ENCODE measurements around the gene DPH3. TPM values are rescaled to one million over a fixed set of nuclear protein-coding genes. Genes with fewer than 3 reads are reported as not detected.

The DPH3 gene
- polyA plus RNA-seq, 5 donors: 16.3 to 24.8 (median 18.2) TPM

GRCh38 chr3:16260046-16260445 lies 4.7 kb downstream of the DPH3 start:
- no peak for DNase-seq

GRCh38 chr3:16258866-16259265 lies 5.9 kb downstream of the DPH3 start:
- DNase-seq: no peak

GRCh38 chr3:16258177-16258576 lies 6.6 kb downstream of the DPH3 start:
- no peak for DNase-seq

- DNase-seq: no peak
These were observed 7.4 kb downstream of the DPH3 start for GRCh38 chr3:16257309-16257708.

- no peak for DNase-seq
These were observed 9.0 kb downstream of the DPH3 start for GRCh38 chr3:16255726-16256125.

- DNase-seq: no peak
These were observed 9.4 kb downstream of the DPH3 start for GRCh38 chr3:16255326-16255725.

- DNase-seq: no peak
These were observed 9.8 kb downstream of the DPH3 start for GRCh38 chr3:16254916-16255315.

- no peak for DNase-seq
These were observed 11.1 kb downstream of the DPH3 start for GRCh38 chr3:16253601-16254000.

- no peak for DNase-seq
These were observed 11.8 kb downstream of the DPH3 start for GRCh38 chr3:16252988-16253387.

GRCh38 chr3:16252243-16252978 lies 12.3 kb downstream of the DPH3 start:
- DNase-seq: no peak

GRCh38 chr3:16251316-16252085 lies 13.2 kb downstream of the DPH3 start:
- no peak for DNase-seq

GRCh38 chr3:16249886-16250285 lies 14.9 kb downstream of the DPH3 start:
- no peak for DNase-seq

GRCh38 chr3:16249336-16249735 lies 15.4 kb downstream of the DPH3 start:
- DNase-seq: no peak

GRCh38 chr3:16248556-16248955 lies 16.2 kb downstream of the DPH3 start:
- DNase-seq: no peak

GRCh38 chr3:16247282-16248061 lies 17.3 kb downstream of the DPH3 start:
- DNase-seq: peak; percentile 70 to 80

GRCh38 chr3:16245609-16246008 lies 19.1 kb downstream of the DPH3 start:
- no peak for DNase-seq

GRCh38 chr3:16243706-16244490 lies 20.8 kb downstream of the DPH3 start:
- no peak for DNase-seq

GRCh38 chr3:16242177-16242576 lies 22.6 kb downstream of the DPH3 start:
- DNase-seq: no peak

GRCh38 chr3:16241225-16241624 lies 23.5 kb downstream of the DPH3 start:
- DNase-seq: no peak

GRCh38 chr3:16240229-16241023 lies 24.3 kb downstream of the DPH3 start:
- DNase-seq: no peak

GRCh38 chr3:16239780-16240179 lies 25.0 kb downstream of the DPH3 start:
- DNase-seq: no peak

Data from right lung (tissue), 5 donors.